Sigmoid colon (tissue), 7 donors: ENCODE data around the gene SYT7. TPM values are rescaled to one million over a fixed set of nuclear protein-coding genes. Genes with fewer than 3 reads are reported as not detected.
"Not testable (repeated sequence)": the region's sequence is repeated elsewhere in the genome, so short reads cannot be mapped to it uniquely, and the experiment has no call there.

Experiments
- DNase-seq: peaks from one replicate; pipeline ENCODE4 v3.0.0-alpha.2; 2019
- H3K27ac ChIP-seq, 4 donors: fragments of 200-600 bp; sonication (generic); one replicate each; pipeline ENCODE4 v1.5.1; 2016 to 2019; ENCODE audit warnings: mild to moderate bottlenecking in 1 of 4
- H3K27me3 ChIP-seq, 3 donors: fragments of 200-600 bp; sonication (generic); one replicate each; pipeline ENCODE4 v1.5.1; 2019; ENCODE audit warnings: mild to moderate bottlenecking in 1 of 3
- H3K36me3 ChIP-seq, 4 donors: fragments of 200-600 bp; sonication (generic); one replicate each; pipeline ENCODE4 v1.5.1; 2016 to 2019
- H3K4me1 ChIP-seq, 4 donors: fragments of 200-600 bp; sonication (generic); one replicate each; pipeline ENCODE4 v1.5.1; 2017 to 2019
- H3K4me3 ChIP-seq, 4 donors: fragments of 200-600 bp; sonication (generic); one replicate each; pipeline ENCODE4 v1.5.1; 2017 to 2019; ENCODE audit warnings: mild to moderate bottlenecking in 2 of 4, moderate library complexity in 1 of 4
- H3K9me3 ChIP-seq, 4 donors: fragments of 200-600 bp in 3 of 4; sonication (generic) in 3 of 4; one replicate each; pipeline versions ENCODE4 v1.5.1 to v1.6.1; 2013 to 2019
- CTCF ChIP-seq, 4 experiments: fragments of 450-650 bp in 3 of 4; fragments of 200-600 bp in 1 of 4; IDR thresholded peaks; one replicate each; pipeline ENCODE4 v1.5.1; 2016 to 2019; ENCODE audit warnings: antibody characterized with exemption in 4 of 4, mild to moderate bottlenecking in 3 of 4, moderate library complexity in 2 of 4
- EP300 ChIP-seq, 4 donors: sonication (generic); formaldehyde crosslinking; IDR thresholded peaks; one replicate each; pipeline ENCODE4 v1.6.1; 2017; ENCODE audit warnings: antibody characterized with exemption in 4 of 4
- POLR2A ChIP-seq, 2 donors: fragments of 450-650 bp; IDR thresholded peaks; one replicate each; pipeline ENCODE4 v1.6.1; 2016; ENCODE audit warnings: antibody characterized with exemption in 2 of 2, mild to moderate bottlenecking in 2 of 2, moderate library complexity in 2 of 2
- POLR2AphosphoS5 ChIP-seq, 4 donors: sonication (generic); formaldehyde crosslinking; IDR thresholded peaks; one replicate each; pipeline ENCODE4 v1.6.1; 2017; ENCODE audit warnings: antibody characterized with exemption in 4 of 4
- WGBS, 2 donors: extraction: QIAGEN DNeasy Blood & Tissue Kit; methylation state at CpG; one replicate each; pipeline ENCODE4 v1.1.7; 2013; 5-methylcytosine and 5-hydroxymethylcytosine counted together
- intact Hi-C: fragments of 100-400 bp; cut with DNase I; formaldehyde crosslinking; loops from one replicate; pipeline ENCODE4 v1.15.1; 2023
- polyA plus RNA-seq, 3 donors: library from polyadenylated mRNA; stranded (reverse); fragments of 200-250 nt; gene quantifications; one replicate each; pipeline ENCODE4 v1.2.3, GENCODE V29; 2013
- small RNA-seq, 3 donors: library from RNA; depleted of rRNA; stranded (forward); fragments of <200 nt; gene quantifications; one replicate each; pipeline ENCODE3, GENCODE V24; 2016
- total RNA-seq, 4 donors: library from RNA; depleted of rRNA; stranded (reverse); fragments of >200 nt; gene quantifications; one replicate each; pipeline ENCODE4 v1.1.0, GENCODE V29; 2016
- donor health status: healthy with polysubstance abuse.
- donor health status: Bipolar disorder and iron deficiency.
- donor health status: healthy.

Gene SYT7
- total and polyA plus RNA-seq, 7 donors: 0.66 to 8.4 (median 3.6) TPM

DNA sequence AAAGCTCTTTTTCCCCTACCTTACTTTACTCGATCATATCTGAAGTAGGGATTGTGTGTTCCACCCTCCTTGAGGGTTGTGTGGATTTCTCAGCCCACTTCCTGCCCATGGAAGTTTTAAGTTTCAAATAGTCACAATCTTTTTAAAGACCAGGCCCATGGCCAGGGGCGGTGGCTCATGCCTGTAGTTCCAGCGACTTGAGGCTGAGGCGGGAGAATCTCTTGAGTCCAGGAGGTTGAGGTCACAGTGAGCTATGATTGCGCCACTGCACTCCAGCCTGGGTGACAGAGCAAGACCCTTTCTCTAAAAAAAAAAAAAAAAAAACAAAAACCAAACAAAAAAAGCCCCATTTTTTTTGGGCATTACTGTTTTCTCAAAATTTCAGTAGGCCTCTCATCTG, 108.6 kb downstream of the SYT7 start:
- H3K9me3 ChIP-seq: no peaks in the 10 kb centered on the region
- H3K4me1 ChIP-seq: peaks cover 0 to 31% (median 24%) of the 10 kb centered on the region in 4 donors
- peak; percentile 85 for DNase-seq
- peak overlapping the region; percentile 68 to 82 (median 74) for H3K27ac ChIP-seq
- H3K36me3 ChIP-seq: peaks cover 0 to 26% (median 3%) of the 10 kb centered on the region in 4 donors
- H3K27me3 ChIP-seq: no peaks in the 10 kb centered on the region
- intact Hi-C loops: loop anchor here (2.0 to 10.0 kb wide), 2 partner anchors 25 to 163 kb away; no protein-coding TSS in a partner anchor
- H3K4me3 ChIP-seq: no peak overlapping the region
- TF ChIP-seq EP300 (IDR thresholded peaks at IDR 0.05): no peak
- no peak for TF ChIP-seq POLR2A (IDR thresholded peaks at IDR 0.05)
- TF ChIP-seq CTCF (IDR thresholded peaks at IDR 0.05): no peak
- no peak for TF ChIP-seq POLR2AphosphoS5 (IDR thresholded peaks at IDR 0.05)
- WGBS, 2 donors: 85 to 90% methylated on average over 5 of the region's 5 CpGs

DNA sequence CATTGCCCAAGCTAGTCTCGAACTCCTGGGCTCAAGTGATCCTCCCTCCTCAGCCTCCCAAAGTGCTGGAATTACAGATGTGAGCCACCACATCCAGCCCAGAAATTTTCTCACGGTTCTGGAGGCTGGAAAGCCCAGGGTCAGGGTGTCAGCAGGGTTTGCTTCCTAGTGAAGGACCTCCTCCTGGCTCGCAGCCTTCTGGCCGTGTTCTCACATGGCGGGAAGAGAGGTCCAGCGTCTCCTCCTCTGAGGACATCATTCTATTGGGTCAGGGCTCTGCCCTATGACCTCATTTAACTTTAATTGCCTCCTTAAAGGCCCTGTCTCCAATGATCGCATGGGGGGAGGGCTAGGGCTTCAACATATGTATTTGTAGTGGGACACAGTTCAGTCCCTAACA, 112.9 kb downstream of the SYT7 start:
- WGBS, 2 donors: 84 to 86% methylated on average over 7 of the region's 7 CpGs
- no peak for TF ChIP-seq CTCF (IDR thresholded peaks at IDR 0.05)
- no peak for TF ChIP-seq POLR2AphosphoS5 (IDR thresholded peaks at IDR 0.05)
- TF ChIP-seq POLR2A (IDR thresholded peaks at IDR 0.05): no peak
- TF ChIP-seq EP300 (IDR thresholded peaks at IDR 0.05): no peak
- intact Hi-C loops: no loop called here
- peaks cover 0 to 13% (median 10%) of the 10 kb centered on the region in 4 donors for H3K4me1 ChIP-seq
- no peak overlapping the region for H3K27ac ChIP-seq
- DNase-seq: no peak
- H3K36me3 ChIP-seq: peaks cover 0 to 26% (median 3%) of the 10 kb centered on the region in 4 donors
- no peaks in the 10 kb centered on the region for H3K9me3 ChIP-seq
- no peak overlapping the region for H3K4me3 ChIP-seq
- H3K27me3 ChIP-seq: no peaks in the 10 kb centered on the region

- H3K27ac ChIP-seq, H3K27me3 ChIP-seq, DNase-seq, H3K4me1 ChIP-seq, H3K9me3 ChIP-seq, H3K4me3 ChIP-seq, intact Hi-C loops: not testable (repeated sequence)
- 64 to 81% methylated on average over 6 of the region's 6 CpGs for WGBS, 2 donors
- peaks cover 0 to 26% (median 3%) of the 10 kb centered on the region in 4 donors for H3K36me3 ChIP-seq
Measured at GRCh38 chr11:61467602-61468001, 113.3 kb downstream of the SYT7 start.

Small RNAs within 50 kb of the gene (small RNA-seq; reads per million reads assigned to genes)
- 0 reads per million in 3 donors for gene MIR4488

Other genes with a start within 250 kb of the SYT7 start
- gene DDB1, start 248.0 kb downstream of the SYT7 start, total RNA-seq: 100 to 1,000 TPM; 101 to 108 (median 105) TPM
- gene DDB1, start 248.0 kb downstream of the SYT7 start, polyA plus RNA-seq: 100 to 1,000 TPM in 1 of 3 donors, 10 to 100 TPM in 2; 68.2 to 120 (median 75.1) TPM
- 10 to 100 TPM; 10.8 to 12.0 (median 11.8) TPM for gene TKFC, start 247.8 kb downstream of the SYT7 start, total RNA-seq
- 10 to 100 TPM; 14.4 to 40.0 (median 29.4) TPM for gene TKFC, start 247.8 kb downstream of the SYT7 start, polyA plus RNA-seq
- gene CYB561A3, start 219.2 kb downstream of the SYT7 start, total RNA-seq: 10 to 100 TPM; 17.3 to 39.6 (median 30.5) TPM
- gene CYB561A3, start 219.2 kb downstream of the SYT7 start, polyA plus RNA-seq: 10 to 100 TPM; 35.1 to 66.2 (median 39.6) TPM
- gene TMEM138, start 218.7 kb downstream of the SYT7 start, total RNA-seq: 10 to 100 TPM; 13.5 to 33.8 (median 21.0) TPM
- 10 to 100 TPM; 12.6 to 39.9 (median 19.4) TPM for gene TMEM138, start 218.7 kb downstream of the SYT7 start, polyA plus RNA-seq
- 10 to 100 TPM in 3 of 4 donors, 1 to 10 TPM in 1; 6.9 to 17.6 (median 12.0) TPM for gene TMEM216, start 188.5 kb downstream of the SYT7 start, total RNA-seq
- 10 to 100 TPM; 12.5 to 14.4 (median 14.1) TPM for gene TMEM216, start 188.5 kb downstream of the SYT7 start, polyA plus RNA-seq
- gene CPSF7, start 151.1 kb downstream of the SYT7 start, total RNA-seq: 10 to 100 TPM; 38.2 to 45.4 (median 42.0) TPM
- 10 to 100 TPM; 18.0 to 48.4 (median 19.0) TPM for gene CPSF7, start 151.1 kb downstream of the SYT7 start, polyA plus RNA-seq
- gene SDHAF2, start 151.0 kb downstream of the SYT7 start, total RNA-seq: 10 to 100 TPM; 27.3 to 97.3 (median 61.2) TPM
- gene SDHAF2, start 151.0 kb downstream of the SYT7 start, polyA plus RNA-seq: 10 to 100 TPM; 45.7 to 62.5 (median 61.7) TPM
- gene LRRC10B, start 72.3 kb downstream of the SYT7 start, total RNA-seq: 1 to 10 TPM in 2 of 4 donors, under 1 TPM in 2; 0.71 to 4.4 (median 1.3) TPM
- gene LRRC10B, start 72.3 kb downstream of the SYT7 start, polyA plus RNA-seq: 1 to 10 TPM in 1 of 3 donors, not detected in 2; 1.1 TPM
- 1 to 10 TPM; 1.8 to 4.2 (median 2.0) TPM for gene DAGLA, start 99.3 kb upstream of the SYT7 start, total RNA-seq
- gene DAGLA, start 99.3 kb upstream of the SYT7 start, polyA plus RNA-seq: 1 to 10 TPM; 1.8 to 6.2 (median 2.4) TPM
- gene MYRF, start 171.6 kb upstream of the SYT7 start, total RNA-seq: under 1 TPM; under 0.01 to 0.83 (median 0.60) TPM
- 1 to 10 TPM in 2 of 3 donors, under 1 TPM in 1; 0.46 to 6.4 (median 1.8) TPM for gene MYRF, start 171.6 kb upstream of the SYT7 start, polyA plus RNA-seq
- 10 to 100 TPM; 39.9 to 64.7 (median 57.4) TPM for gene TMEM258, start 211.5 kb upstream of the SYT7 start, total RNA-seq
- 100 to 1,000 TPM; 139 to 224 (median 148) TPM for gene TMEM258, start 211.5 kb upstream of the SYT7 start, polyA plus RNA-seq
- gene FEN1, start 211.8 kb upstream of the SYT7 start, total RNA-seq: 1 to 10 TPM; 5.3 to 8.0 (median 7.0) TPM
- gene FEN1, start 211.8 kb upstream of the SYT7 start, polyA plus RNA-seq: 10 to 100 TPM in 2 of 3 donors, 1 to 10 TPM in 1; 4.2 to 39.1 (median 11.3) TPM
- 10 to 100 TPM; 11.8 to 17.7 (median 16.6) TPM for gene FADS1, start 235.9 kb upstream of the SYT7 start, total RNA-seq
- 10 to 100 TPM in 1 of 3 donors, 1 to 10 TPM in 2; 1.2 to 12.6 (median 2.1) TPM for gene FADS1, start 235.9 kb upstream of the SYT7 start, polyA plus RNA-seq
- 10 to 100 TPM in 3 of 4 donors, 1 to 10 TPM in 1; 4.1 to 45.4 (median 25.5) TPM for gene FADS2, start 247.2 kb upstream of the SYT7 start, total RNA-seq
- 10 to 100 TPM in 1 of 3 donors, 1 to 10 TPM in 2; 3.6 to 50.2 (median 3.7) TPM for gene FADS2, start 247.2 kb upstream of the SYT7 start, polyA plus RNA-seq